Osteocyte (in vitro differentiated cells): ENCODE data around the gene BCAR3. TPM values are rescaled to one million over a fixed set of nuclear protein-coding genes. Genes with fewer than 3 reads are reported as not detected.

ENCODE experiments used
- DNase-seq: peaks from one replicate; pipeline ENCODE4 v3.0.0; 2021; ENCODE audit warnings: mixed read lengths; ENCODE audit not compliant: unreplicated experiment; ENCODE audit errors: extremely low spot score
- H3K27ac Mint-ChIP-seq: one replicate; pipeline ENCODE4 v1.8.0; 2021; ENCODE audit warnings: mild to moderate bottlenecking, mixed read lengths; ENCODE audit not compliant: unreplicated experiment
- H3K27me3 Mint-ChIP-seq: one replicate; pipeline ENCODE4 v1.8.0; 2021; ENCODE audit warnings: mixed read lengths; ENCODE audit not compliant: unreplicated experiment
- H3K36me3 Mint-ChIP-seq: one replicate; pipeline ENCODE4 v1.8.0; 2021; ENCODE audit warnings: mixed read lengths; ENCODE audit not compliant: unreplicated experiment
- H3K4me1 Mint-ChIP-seq: one replicate; pipeline ENCODE4 v1.8.0; 2021; ENCODE audit warnings: mixed read lengths; ENCODE audit not compliant: unreplicated experiment
- H3K4me3 Mint-ChIP-seq: one replicate; pipeline ENCODE4 v1.8.0; 2021; ENCODE audit warnings: mild to moderate bottlenecking, moderate library complexity, mixed read lengths; ENCODE audit not compliant: unreplicated experiment
- H3K9me3 Mint-ChIP-seq: one replicate; pipeline ENCODE4 v1.8.0; 2021; ENCODE audit warnings: mixed read lengths; ENCODE audit not compliant: unreplicated experiment
- total RNA-seq: library from RNA; stranded (reverse); gene quantifications from 2 replicates; pipeline ENCODE4 v1.2.1, GENCODE V29; 2021
- TF ChIP-seq, protein P1 (sequence below): fragments of 200-600 bp; sonication (generic); IDR thresholded peaks from 2 replicates; pipeline ENCODE4 v1.5.0; 2021; ENCODE audit warnings: antibody characterized with exemption, mild to moderate bottlenecking, moderate library complexity

BCAR3 gene
- total RNA-seq, 1 donor from 2014 or later = 8.8 TPM

- Mint-ChIP-seq H3K36me3 (peaks cover 32% of the 10 kb centered on the region), H3K4me1 (no peaks in the 10 kb centered on the region), H3K4me3 (no peak overlapping the region), H3K27me3 (no peaks in the 10 kb centered on the region), H3K27ac (no peak overlapping the region), H3K9me3 (peaks cover 6% of the 10 kb centered on the region)
- TF ChIP-seq, protein P1, sequence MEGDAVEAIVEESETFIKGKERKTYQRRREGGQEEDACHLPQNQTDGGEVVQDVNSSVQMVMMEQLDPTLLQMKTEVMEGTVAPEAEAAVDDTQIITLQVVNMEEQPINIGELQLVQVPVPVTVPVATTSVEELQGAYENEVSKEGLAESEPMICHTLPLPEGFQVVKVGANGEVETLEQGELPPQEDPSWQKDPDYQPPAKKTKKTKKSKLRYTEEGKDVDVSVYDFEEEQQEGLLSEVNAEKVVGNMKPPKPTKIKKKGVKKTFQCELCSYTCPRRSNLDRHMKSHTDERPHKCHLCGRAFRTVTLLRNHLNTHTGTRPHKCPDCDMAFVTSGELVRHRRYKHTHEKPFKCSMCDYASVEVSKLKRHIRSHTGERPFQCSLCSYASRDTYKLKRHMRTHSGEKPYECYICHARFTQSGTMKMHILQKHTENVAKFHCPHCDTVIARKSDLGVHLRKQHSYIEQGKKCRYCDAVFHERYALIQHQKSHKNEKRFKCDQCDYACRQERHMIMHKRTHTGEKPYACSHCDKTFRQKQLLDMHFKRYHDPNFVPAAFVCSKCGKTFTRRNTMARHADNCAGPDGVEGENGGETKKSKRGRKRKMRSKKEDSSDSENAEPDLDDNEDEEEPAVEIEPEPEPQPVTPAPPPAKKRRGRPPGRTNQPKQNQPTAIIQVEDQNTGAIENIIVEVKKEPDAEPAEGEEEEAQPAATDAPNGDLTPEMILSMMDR = no peak
- DNase-seq = no peak
These were observed 156.2 kb downstream of the BCAR3 start for GRCh38 chr1:93525431-93525830.

GRCh38 chr1:93522721-93523120, 158.9 kb downstream of the BCAR3 start:
- Mint-ChIP-seq H3K27me3 (no peaks in the 10 kb centered on the region), H3K9me3 (peaks cover 6% of the 10 kb centered on the region), H3K36me3 (peaks cover 24% of the 10 kb centered on the region), H3K4me1 (peaks cover 5% of the 10 kb centered on the region), H3K27ac (no peak overlapping the region), H3K4me3 (no peak overlapping the region)
- TF ChIP-seq, protein P1 = no peak
- DNase-seq = no peak

- Mint-ChIP-seq H3K36me3 (peaks cover 20% of the 10 kb centered on the region), H3K27me3 (no peaks in the 10 kb centered on the region), H3K4me3 (no peak overlapping the region), H3K9me3 (peaks cover 6% of the 10 kb centered on the region), H3K27ac (no peak overlapping the region), H3K4me1 (peaks cover 5% of the 10 kb centered on the region)
- DNase-seq = no peak
- TF ChIP-seq, protein P1 = no peak
These were observed 160.0 kb downstream of the BCAR3 start for GRCh38 chr1:93521618-93522017.

- H3K9me3 Mint-ChIP-seq = peaks cover 6% of the 10 kb centered on the region
- TF ChIP-seq, protein P1 = no peak
- no peaks in the 10 kb centered on the region for H3K27me3 Mint-ChIP-seq
- H3K27ac Mint-ChIP-seq = peak overlapping the region; percentile 1
- H3K36me3 Mint-ChIP-seq = peaks cover 15% of the 10 kb centered on the region
- H3K4me3 Mint-ChIP-seq = no peak overlapping the region
- DNase-seq = no peak
- peaks cover 5% of the 10 kb centered on the region for H3K4me1 Mint-ChIP-seq
These were observed 162.3 kb downstream of the BCAR3 start for GRCh38 chr1:93519199-93519829.

GRCh38 chr1:93518516-93518915, 163.1 kb downstream of the BCAR3 start:
- no peak overlapping the region for H3K27ac Mint-ChIP-seq
- H3K4me3 Mint-ChIP-seq = no peak overlapping the region
- H3K36me3 Mint-ChIP-seq = peaks cover 14% of the 10 kb centered on the region
- H3K9me3 Mint-ChIP-seq = peaks cover 6% of the 10 kb centered on the region
- no peaks in the 10 kb centered on the region for H3K27me3 Mint-ChIP-seq
- DNase-seq = no peak
- H3K4me1 Mint-ChIP-seq = peaks cover 5% of the 10 kb centered on the region
- TF ChIP-seq, protein P1 = no peak
